Esophagus squamous epithelium (tissue), 5 donors: ENCODE data around the gene FFAR1. TPM values are rescaled to one million over a fixed set of nuclear protein-coding genes. Genes with fewer than 3 reads are reported as not detected.

Experiments used
- DNase-seq: peaks from one replicate; lab custom pipeline; 2025; lab: John Stamatoyannopoulos, UW
- H3K27ac ChIP-seq, 4 donors: fragments of 200-600 bp; sonication (generic); one replicate each; pipeline ENCODE4 v1.5.1; 2016 to 2019; ENCODE audit warnings: mild to moderate bottlenecking in 1 of 4
- H3K27me3 ChIP-seq, 4 donors: fragments of 200-600 bp; sonication (generic); 1 replicate in 3 of 4; 2 replicates in 1 of 4; pipeline versions ENCODE4 v1.5.1 to v1.6.0; 2017 to 2021; ENCODE audit warnings: antibody characterized with exemption in 1 of 4
- H3K36me3 ChIP-seq, 3 donors: fragments of 200-600 bp; sonication (generic); one replicate each; pipeline ENCODE4 v1.5.1; 2016 to 2019
- H3K4me1 ChIP-seq, 3 donors: fragments of 200-600 bp; sonication (generic); one replicate each; pipeline ENCODE4 v1.5.1; 2017 to 2019
- H3K4me3 ChIP-seq, 4 donors: fragments of 200-600 bp; sonication (generic); 1 replicate in 3 of 4; 2 replicates in 1 of 4; pipeline ENCODE4 v1.5.1; 2016 to 2019; ENCODE audit warnings: mild to moderate bottlenecking in 2 of 4, moderate library complexity in 1 of 4
- H3K9me3 ChIP-seq, 3 donors: fragments of 200-600 bp; sonication (generic); one replicate each; pipeline ENCODE4 v1.5.1; 2016 to 2019
- POLR2A ChIP-seq, 4 donors: fragments of 450-650 bp; IDR thresholded peaks; one replicate each; pipeline ENCODE4 v1.6.1; 2017; ENCODE audit warnings: antibody characterized with exemption in 4 of 4, mild to moderate bottlenecking in 4 of 4, moderate library complexity in 3 of 4
- WGBS, 2 donors: methylation state at CpG; one replicate each; pipeline ENCODE4 v1.1.5; 2018; 5-methylcytosine and 5-hydroxymethylcytosine counted together
- intact Hi-C: fragments of 100-400 bp; cut with DNase I; formaldehyde crosslinking; loops from one replicate; pipeline ENCODE4 v1.15.0; 2022
- total RNA-seq, 4 donors: library from RNA; depleted of rRNA; stranded (reverse); fragments of >200 nt; gene quantifications; one replicate each; pipeline ENCODE4 v1.1.0, GENCODE V29; 2016
- TF ChIP-seq, protein P1 (sequence below), 6 experiments: fragments of 450-650 bp in 4 of 6; fragments of 200-600 bp in 2 of 6; sonication (generic) in 2 of 6; IDR thresholded peaks; one replicate each; pipeline ENCODE4 v1.5.1; 2016 to 2019; ENCODE audit warnings: antibody characterized with exemption in 6 of 6, mild to moderate bottlenecking in 4 of 6, moderate library complexity in 4 of 6
- donor health status: DM: yes; HTN: yes; CAD: no.

FFAR1 gene
- total RNA-seq, 4 donors from 2014 or later: not detected

DNA sequence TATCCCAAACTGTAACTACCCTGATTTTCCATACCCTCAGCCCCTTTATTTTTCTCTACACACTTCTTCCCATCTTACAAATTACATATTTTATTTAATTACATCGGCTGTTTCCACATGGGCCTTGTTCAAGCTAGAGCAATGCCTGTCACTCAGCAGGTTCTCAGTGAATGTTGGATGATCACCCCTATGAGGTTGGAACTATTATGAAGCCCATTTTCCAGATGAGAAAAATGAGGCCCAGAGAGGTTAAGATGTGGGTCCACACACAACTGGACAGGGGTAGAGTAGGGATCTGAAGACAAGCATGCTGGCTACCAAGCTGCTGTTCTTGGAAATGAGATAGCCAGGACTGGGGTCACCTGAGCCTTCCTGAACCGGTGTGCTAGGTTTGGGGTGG, 45.7 kb upstream of the FFAR1 start:
- intact Hi-C loops: no loop called here
- H3K4me3 ChIP-seq: no peak overlapping the region
- WGBS, 2 donors: 79 to 85% methylated on average over 2 of the region's 2 CpGs
- no peak for DNase-seq
- H3K27ac ChIP-seq: no peak overlapping the region
- no peaks in the 10 kb centered on the region for H3K9me3 ChIP-seq
- no peaks in the 10 kb centered on the region for H3K4me1 ChIP-seq
- H3K27me3 ChIP-seq: peaks cover 0 to 48% (median 0%) of the 10 kb centered on the region in 4 donors
- H3K36me3 ChIP-seq: no peaks in the 10 kb centered on the region
- TF ChIP-seq POLR2A (IDR thresholded peaks at IDR 0.05): no peak
- TF ChIP-seq, protein P1, sequence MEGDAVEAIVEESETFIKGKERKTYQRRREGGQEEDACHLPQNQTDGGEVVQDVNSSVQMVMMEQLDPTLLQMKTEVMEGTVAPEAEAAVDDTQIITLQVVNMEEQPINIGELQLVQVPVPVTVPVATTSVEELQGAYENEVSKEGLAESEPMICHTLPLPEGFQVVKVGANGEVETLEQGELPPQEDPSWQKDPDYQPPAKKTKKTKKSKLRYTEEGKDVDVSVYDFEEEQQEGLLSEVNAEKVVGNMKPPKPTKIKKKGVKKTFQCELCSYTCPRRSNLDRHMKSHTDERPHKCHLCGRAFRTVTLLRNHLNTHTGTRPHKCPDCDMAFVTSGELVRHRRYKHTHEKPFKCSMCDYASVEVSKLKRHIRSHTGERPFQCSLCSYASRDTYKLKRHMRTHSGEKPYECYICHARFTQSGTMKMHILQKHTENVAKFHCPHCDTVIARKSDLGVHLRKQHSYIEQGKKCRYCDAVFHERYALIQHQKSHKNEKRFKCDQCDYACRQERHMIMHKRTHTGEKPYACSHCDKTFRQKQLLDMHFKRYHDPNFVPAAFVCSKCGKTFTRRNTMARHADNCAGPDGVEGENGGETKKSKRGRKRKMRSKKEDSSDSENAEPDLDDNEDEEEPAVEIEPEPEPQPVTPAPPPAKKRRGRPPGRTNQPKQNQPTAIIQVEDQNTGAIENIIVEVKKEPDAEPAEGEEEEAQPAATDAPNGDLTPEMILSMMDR (IDR thresholded peaks at IDR 0.05): no peak

DNA sequence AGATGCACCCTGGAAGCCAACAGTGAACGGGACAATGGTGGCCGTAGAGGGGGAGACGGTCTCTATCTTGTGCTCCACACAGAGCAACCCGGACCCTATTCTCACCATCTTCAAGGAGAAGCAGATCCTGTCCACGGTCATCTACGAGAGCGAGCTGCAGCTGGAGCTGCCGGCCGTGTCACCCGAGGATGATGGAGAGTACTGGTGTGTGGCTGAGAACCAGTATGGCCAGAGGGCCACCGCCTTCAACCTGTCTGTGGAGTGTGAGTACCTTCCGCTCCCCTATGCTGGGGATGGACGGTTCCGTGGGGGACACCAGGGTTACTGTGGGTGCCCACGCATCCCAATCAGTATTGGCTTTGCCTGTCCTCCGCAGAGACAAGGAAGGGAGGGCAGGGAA, 45.3 kb upstream of the FFAR1 start:
- DNase-seq: no peak
- no peaks in the 10 kb centered on the region for H3K9me3 ChIP-seq
- intact Hi-C loops: no loop called here

DNA sequence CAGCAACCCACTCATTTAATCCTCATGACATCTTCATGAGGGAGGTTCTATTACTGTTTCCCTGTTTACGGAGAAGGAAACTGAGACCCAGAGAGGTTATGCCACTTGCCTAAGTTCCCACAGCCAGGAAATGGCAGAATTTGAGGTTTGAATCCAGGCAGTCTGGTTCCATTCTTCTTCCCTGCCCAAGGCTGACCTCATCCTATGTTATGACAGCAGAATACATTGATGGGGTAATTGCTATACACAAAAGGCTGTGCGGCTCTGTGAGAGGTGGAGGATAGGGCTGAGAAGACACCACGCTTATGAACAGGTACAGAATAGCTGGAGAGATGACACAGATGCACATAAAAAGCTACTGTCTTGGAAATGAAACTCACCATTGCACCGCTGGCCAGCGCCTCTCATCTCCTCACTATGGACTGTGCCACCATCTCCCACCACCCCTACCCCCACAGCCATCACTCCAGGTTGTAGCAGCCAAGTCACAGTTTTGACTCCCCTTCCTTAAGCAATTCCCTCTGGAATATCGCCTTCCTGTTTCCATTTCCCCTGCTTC, 44.3 kb upstream of the FFAR1 start:
- no peak for DNase-seq
- Histone ChIP-seq H3K27me3 (peaks cover 0 to 55% (median 0%) of the 10 kb centered on the region in 4 donors), H3K9me3 (no peaks in the 10 kb centered on the region), H3K4me3 (no peak overlapping the region), H3K4me1 (no peaks in the 10 kb centered on the region), H3K36me3 (no peaks in the 10 kb centered on the region), H3K27ac (no peak overlapping the region)
- no peak for TF ChIP-seq POLR2A (IDR thresholded peaks at IDR 0.05)
- TF ChIP-seq, protein P1 (IDR thresholded peaks at IDR 0.05): no peak
- intact Hi-C loops: no loop called here
- 79% methylated on average over 6 of the region's 6 CpGs for WGBS, 2 donors

More for the DNA sequence above, 45.3 kb upstream of the FFAR1 start:
- Histone ChIP-seq H3K27ac (no peak overlapping the region), H3K4me1 (no peaks in the 10 kb centered on the region), H3K27me3 (peaks cover 0 to 48% (median 0%) of the 10 kb centered on the region in 4 donors), H3K4me3 (no peak overlapping the region), H3K36me3 (no peaks in the 10 kb centered on the region)
- 77 to 83% methylated on average over 12 to 13 of the region's 16 CpGs for WGBS, 2 donors
- TF ChIP-seq, protein P1 (IDR thresholded peaks at IDR 0.05): no peak
- no peak for TF ChIP-seq POLR2A (IDR thresholded peaks at IDR 0.05)

DNA sequence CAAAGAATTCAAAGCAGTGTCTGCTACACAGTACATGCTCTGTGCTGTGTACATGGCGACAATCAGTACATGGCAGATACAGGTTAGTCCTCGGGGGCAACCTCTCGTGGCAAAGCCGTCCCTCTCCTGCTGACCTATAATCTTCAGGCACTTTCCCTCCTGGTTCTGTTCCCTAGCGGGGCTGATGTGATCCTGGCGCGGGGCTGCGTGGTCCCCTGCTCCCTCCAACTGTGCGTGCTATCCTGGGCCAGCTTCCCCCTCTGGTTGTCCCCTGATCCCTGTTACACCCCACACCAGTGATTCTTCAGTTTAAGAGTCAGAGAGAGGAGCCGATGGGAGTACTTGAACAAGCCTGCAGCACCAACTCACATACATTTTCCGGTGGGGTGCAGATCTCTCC, 43.7 kb upstream of the FFAR1 start:
- Histone ChIP-seq H3K4me3 (no peak overlapping the region), H3K27ac (no peak overlapping the region), H3K27me3 (peaks cover 0 to 53% (median 0%) of the 10 kb centered on the region in 4 donors), H3K9me3 (no peaks in the 10 kb centered on the region), H3K4me1 (no peaks in the 10 kb centered on the region), H3K36me3 (no peaks in the 10 kb centered on the region)
- 75 to 81% methylated on average over 11 of the region's 11 CpGs for WGBS, 2 donors
- DNase-seq: no peak
- TF ChIP-seq, protein P1 (IDR thresholded peaks at IDR 0.05): no peak
- TF ChIP-seq POLR2A (IDR thresholded peaks at IDR 0.05): no peak
- intact Hi-C loops: no loop called here

DNA sequence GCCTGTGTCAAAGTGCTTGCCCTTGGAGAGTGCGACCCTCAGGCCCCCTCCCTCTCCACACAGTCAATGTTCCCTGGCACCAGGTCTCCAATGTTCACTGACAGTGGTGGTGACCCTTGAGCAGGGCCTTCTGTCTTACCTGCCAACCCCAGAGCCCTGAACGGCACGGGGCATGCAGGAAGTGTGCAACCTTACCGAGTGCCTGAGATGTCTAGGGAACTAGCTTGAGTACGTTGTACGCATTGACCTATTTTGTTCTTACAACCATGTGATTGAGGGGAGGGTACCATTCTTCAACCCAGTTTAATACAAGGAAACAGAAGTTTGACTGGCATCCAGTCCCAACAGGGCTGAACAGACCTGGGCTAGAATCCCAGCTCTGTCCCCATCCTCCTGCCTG, 42.5 kb upstream of the FFAR1 start:
- no peaks in the 10 kb centered on the region for H3K9me3 ChIP-seq
- H3K36me3 ChIP-seq: no peaks in the 10 kb centered on the region
- peaks cover 0 to 50% (median 0%) of the 10 kb centered on the region in 4 donors for H3K27me3 ChIP-seq
- TF ChIP-seq POLR2A (IDR thresholded peaks at IDR 0.05): no peak
- TF ChIP-seq, protein P1 (IDR thresholded peaks at IDR 0.05): no peak
- intact Hi-C loops: no loop called here
- WGBS, 2 donors: 89 to 95% methylated on average over 2 to 5 of the region's 6 CpGs
- no peaks in the 10 kb centered on the region for H3K4me1 ChIP-seq
- no peak for DNase-seq
- H3K27ac ChIP-seq: no peak overlapping the region
- H3K4me3 ChIP-seq: no peak overlapping the region
